SK-N-SH treated with all-trans-retinoic acid at 6 μM for 48 hours (cell line): ENCODE measurements around the gene CRELD2.

Experiments used
- PATZ1 ChIP-seq: fragments of 250-450 bp; sonication (Bioruptor Pico); IDR thresholded peaks from 2 replicates; pipeline ENCODE4 v1.8.0; 2020; ENCODE audit warnings: mild to moderate bottlenecking, moderate library complexity, borderline replicate concordance
- SNAI2 ChIP-seq: fragments of 250-450 bp; sonication (Bioruptor Pico); IDR thresholded peaks from 2 replicates; pipeline ENCODE4 v1.5.0; 2020; ENCODE audit warnings: mild to moderate bottlenecking, moderate library complexity

- TF ChIP-seq SNAI2 (no peak), PATZ1 (no peak)
These were observed 35.4 kb downstream of the CRELD2 start for GRCh38 chr22:49953680-49954344.
